B cell (primary cell): ENCODE measurements around the gene DGCR8. TPM values are rescaled to one million over a fixed set of nuclear protein-coding genes. Genes with fewer than 3 reads are reported as not detected.

Experiments used
- ATAC-seq: fragments of 200-7000 bp; cut with Tn5 transposase; one replicate; pipeline ENCODE4 v1.10.0; 2021; ENCODE audit warnings: low read depth, mild to moderate bottlenecking, moderate number of reproducible peaks, moderate library complexity
- CTCF ChIA-PET: fragments of 350-600 bp; sonication (Branson Sonifier 250); formaldehyde crosslinking; loops from one replicate; lab custom pipeline; 2021; ENCODE audit warnings: antibody characterized with exemption, inconsistent platforms; lab: Charles Lee
- POLR2A ChIA-PET: fragments of 350-600 bp; sonication (Branson Sonifier 250); formaldehyde crosslinking; loops from one replicate; lab custom pipeline; 2021; ENCODE audit warnings: antibody characterized with exemption; lab: Charles Lee
- DNase-seq: peaks from one replicate; pipeline ENCODE4 v3.0.0; 2013
- H2AFZ ChIP-seq: 2 replicates; pipeline ENCODE4 v1.6.1; 2012; ENCODE audit warnings: mild to moderate bottlenecking, low read depth, low read length; ENCODE audit not compliant: insufficient read depth, poor library complexity, severe bottlenecking
- H3K27ac ChIP-seq, 2 donors: 1 replicate in 1 of 2; 2 replicates in 1 of 2; pipeline ENCODE4 v1.5.1; 2012 to 2013; ENCODE audit warnings: low read length in 2 of 2, mild to moderate bottlenecking in 2 of 2, moderate library complexity in 1 of 2
- H3K27me3 ChIP-seq, 4 experiments: fragments of 200-600 bp in 1 of 4; sonication (generic) in 1 of 4; replicated peaks in 1 of 4; 1 replicate in 2 of 4; 2 replicates in 2 of 4; pipeline versions ENCODE4 v1.6.1 to v1.7.0; 2013 to 2016; ENCODE audit warnings: low read length in 3 of 4, mild to moderate bottlenecking in 2 of 4, mixed read lengths in 1 of 4, moderate library complexity in 1 of 4; ENCODE audit not compliant: insufficient read depth in 4 of 4, control insufficient read depth in 3 of 4; ENCODE audit errors: control extremely low read depth in 1 of 4
- H3K36me3 ChIP-seq, 2 experiments: replicated peaks in 1 of 2; 1 replicate in 1 of 2; 2 replicates in 1 of 2; pipeline versions ENCODE4 v1.6.1 to v1.7.1; 2013; ENCODE audit warnings: low read length in 1 of 2; ENCODE audit not compliant: insufficient read depth in 2 of 2, control insufficient read depth in 1 of 2; ENCODE audit errors: control extremely low read depth in 1 of 2, extremely low read depth in 1 of 2
- H3K4me1 ChIP-seq, 2 donors: fragments of 200-600 bp in 1 of 2; sonication (generic) in 1 of 2; 1 replicate in 1 of 2; 2 replicates in 1 of 2; pipeline versions ENCODE4 v1.5.1 to v1.6.1; 2013 to 2017; ENCODE audit warnings: low read length in 2 of 2; ENCODE audit not compliant: control insufficient read depth in 2 of 2, insufficient read depth in 2 of 2
- H3K4me2 ChIP-seq: replicated peaks from 2 replicates; pipeline ENCODE3; 2012; ENCODE audit warnings: mild to moderate bottlenecking, low read depth, low read length; ENCODE audit not compliant: poor library complexity, severe bottlenecking
- H3K4me3 ChIP-seq, 5 experiments: fragments of 200-600 bp in 1 of 5; sonication (generic) in 1 of 5; 1 replicate in 3 of 5; 2 replicates in 2 of 5; pipeline versions ENCODE4 v1.5.1 to v1.7.0; 2011 to 2016; ENCODE audit warnings: low read length in 4 of 5, mild to moderate bottlenecking in 4 of 5, low read depth in 2 of 5, control low read depth in 1 of 5, moderate library complexity in 1 of 5; ENCODE audit not compliant: insufficient read depth in 1 of 5; ENCODE audit errors: control extremely low read depth in 1 of 5, extremely low read depth in 1 of 5
- H3K79me2 ChIP-seq: fragments of 200-600 bp; sonication (generic); one replicate; pipeline ENCODE4 v1.6.0; 2016; ENCODE audit warnings: low read length; ENCODE audit not compliant: control insufficient read depth, insufficient read depth
- H3K9ac ChIP-seq: fragments of 200-600 bp; sonication (generic); 2 replicates; pipeline ENCODE4 v1.6.1; 2017; ENCODE audit warnings: mild to moderate bottlenecking, low read length, moderate library complexity
- H3K9me3 ChIP-seq, 3 donors: one replicate each; pipeline versions ENCODE4 v1.6.1 to v1.7.1; 2013; ENCODE audit warnings: low read length in 2 of 3; ENCODE audit not compliant: control insufficient read depth in 2 of 3, insufficient read depth in 1 of 3; ENCODE audit errors: control extremely low read depth in 1 of 3
- H4K20me1 ChIP-seq: 2 replicates; pipeline ENCODE4 v1.6.0; 2012; ENCODE audit warnings: mild to moderate bottlenecking, low read length; ENCODE audit not compliant: insufficient read depth, control insufficient read depth, poor library complexity, severe bottlenecking
- H3K27ac Mint-ChIP-seq: one replicate; pipeline ENCODE4 v1.8.0; 2021; ENCODE audit warnings: mixed read lengths
- H3K27me3 Mint-ChIP-seq: one replicate; pipeline ENCODE4 v1.8.0; 2021; ENCODE audit warnings: mixed read lengths
- H3K4me1 Mint-ChIP-seq: one replicate; pipeline ENCODE4 v1.8.0; 2021; ENCODE audit warnings: mixed read lengths
- H3K4me3 Mint-ChIP-seq: one replicate; pipeline ENCODE4 v1.8.0; 2021; ENCODE audit warnings: mixed read lengths
- H3K9me3 Mint-ChIP-seq: one replicate; pipeline ENCODE4 v1.8.0; 2022; ENCODE audit warnings: mixed read lengths; ENCODE audit not compliant: insufficient read depth
- EZH2 ChIP-seq: IDR thresholded peaks from 2 replicates; pipeline ENCODE4 v1.6.1; 2012; ENCODE audit warnings: borderline replicate concordance, low read depth, mild to moderate bottlenecking, moderate library complexity, low read length; ENCODE audit not compliant: insufficient read depth, poor library complexity, severe bottlenecking
- WGBS: methylation state at CpG from one replicate; pipeline ENCODE4 v1.1.5; 2013; ENCODE audit warnings: missing lambda C conversion rate; ENCODE audit not compliant: insufficient coverage; 5-methylcytosine and 5-hydroxymethylcytosine counted together
- intact Hi-C: fragments of 100-400 bp; cut with micrococcal nuclease; formaldehyde crosslinking; loops from one replicate; pipeline ENCODE4 v1.10.0; 2022
- polyA plus RNA-seq: library from polyadenylated mRNA; depleted of rRNA; stranded (reverse); fragments of >200 nt; gene quantifications from 2 replicates; pipeline ENCODE4 v1.2.3, GENCODE V29; 2012
- total RNA-seq, 2 donors: library from RNA; stranded (reverse); fragments of 120-200 nt in 1 of 2; gene quantifications; 1 replicate in 1 of 2; 2 replicates in 1 of 2; pipeline versions ENCODE4 v1.2.3 to v1.2.4, GENCODE V29; 2013 to 2022
- TF ChIP-seq, protein P1 (sequence below): fragments of 200-600 bp; IDR thresholded peaks from one replicate; pipeline ENCODE4 v1.8.0; 2022; ENCODE audit warnings: antibody characterized with exemption, mild to moderate bottlenecking

The DGCR8 gene
- total and polyA plus RNA-seq, 2 donors (not counting 1 experiment from before 2014, with no cell fraction given), result 19.6 to 43.2 TPM

DNA sequence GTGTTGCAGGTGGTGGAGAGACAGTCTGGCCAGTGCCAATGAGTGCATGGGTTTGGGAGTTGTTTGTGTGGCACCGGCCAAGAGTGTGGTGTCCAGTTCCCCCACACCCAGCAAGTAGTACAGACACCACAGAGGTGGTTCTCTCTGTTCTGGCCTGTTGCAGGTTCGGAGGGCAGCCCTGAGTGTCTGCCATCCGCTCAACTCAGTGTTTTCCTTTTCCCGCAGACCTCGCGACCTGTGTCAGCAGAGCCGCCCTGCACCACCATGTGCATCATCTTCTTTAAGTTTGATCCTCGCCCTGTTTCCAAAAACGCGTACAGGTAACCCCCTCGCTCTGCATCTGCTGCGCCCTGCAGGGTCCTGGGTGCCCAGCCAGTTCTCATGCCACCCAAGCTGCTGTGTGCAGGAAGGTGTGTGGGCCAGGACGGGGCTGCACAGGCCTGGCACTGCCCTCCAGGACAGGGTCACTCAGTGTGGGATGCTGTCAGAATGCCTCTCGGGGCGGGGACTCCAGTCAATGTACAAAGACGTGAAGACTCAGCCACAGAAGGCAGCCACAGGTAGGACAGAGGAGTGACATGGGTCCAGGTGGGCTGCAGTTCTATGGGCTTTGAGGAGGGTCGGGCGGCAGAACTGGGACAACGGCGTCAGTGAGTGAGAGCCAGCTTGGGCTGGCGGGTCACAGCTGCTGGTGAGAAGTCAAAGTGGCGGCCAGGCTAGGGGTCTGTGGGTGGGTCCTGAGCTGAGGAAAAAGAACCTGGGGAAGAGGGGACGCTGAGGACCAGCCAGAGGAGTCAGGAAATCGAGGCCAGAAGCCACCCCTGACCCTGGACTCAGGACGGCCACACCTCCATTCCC is 43.3 kb upstream of the DGCR8 start:
- peaks cover 21 to 52% of the 10 kb centered on the region in 2 donors for H3K4me1 ChIP-seq
- no peak for ATAC-seq
- H3K4me1 Mint-ChIP-seq, result peaks cover 63% of the 10 kb centered on the region
- CTCF ChIA-PET, result interaction anchor here (2.7 kb wide), 1 partner anchor 23 kb away, joined by 11 read pairs; no protein-coding TSS in a partner anchor
- no peak overlapping the region for H3K4me3 ChIP-seq
- peaks cover 0 to 43% (median 10%) of the 10 kb centered on the region in 3 donors for H3K9me3 ChIP-seq
- no peak overlapping the region for H2AFZ ChIP-seq
- 92% methylated on average over 23 of the region's 25 CpGs for WGBS
- POLR2A ChIA-PET, result no interaction called here
- no peak overlapping the region for H3K9ac ChIP-seq
- H3K36me3 ChIP-seq, result peaks cover 0 to 25% of the 10 kb centered on the region in 2 experiments
- TF ChIP-seq, protein P1, sequence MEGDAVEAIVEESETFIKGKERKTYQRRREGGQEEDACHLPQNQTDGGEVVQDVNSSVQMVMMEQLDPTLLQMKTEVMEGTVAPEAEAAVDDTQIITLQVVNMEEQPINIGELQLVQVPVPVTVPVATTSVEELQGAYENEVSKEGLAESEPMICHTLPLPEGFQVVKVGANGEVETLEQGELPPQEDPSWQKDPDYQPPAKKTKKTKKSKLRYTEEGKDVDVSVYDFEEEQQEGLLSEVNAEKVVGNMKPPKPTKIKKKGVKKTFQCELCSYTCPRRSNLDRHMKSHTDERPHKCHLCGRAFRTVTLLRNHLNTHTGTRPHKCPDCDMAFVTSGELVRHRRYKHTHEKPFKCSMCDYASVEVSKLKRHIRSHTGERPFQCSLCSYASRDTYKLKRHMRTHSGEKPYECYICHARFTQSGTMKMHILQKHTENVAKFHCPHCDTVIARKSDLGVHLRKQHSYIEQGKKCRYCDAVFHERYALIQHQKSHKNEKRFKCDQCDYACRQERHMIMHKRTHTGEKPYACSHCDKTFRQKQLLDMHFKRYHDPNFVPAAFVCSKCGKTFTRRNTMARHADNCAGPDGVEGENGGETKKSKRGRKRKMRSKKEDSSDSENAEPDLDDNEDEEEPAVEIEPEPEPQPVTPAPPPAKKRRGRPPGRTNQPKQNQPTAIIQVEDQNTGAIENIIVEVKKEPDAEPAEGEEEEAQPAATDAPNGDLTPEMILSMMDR, result no peak
- no peak for TF ChIP-seq EZH2
- H3K27me3 ChIP-seq, result no peaks in the 10 kb centered on the region
- no peak for DNase-seq
- H3K4me2 ChIP-seq, result no peak overlapping the region
- peaks cover 56% of the 10 kb centered on the region for H3K79me2 ChIP-seq
- H3K27ac Mint-ChIP-seq, result peak overlapping the region; percentile 96
- H3K27ac ChIP-seq, result peak overlapping the region in 1 of 2 donors; percentile 24
- intact Hi-C loops, result loop anchor here (5.0 kb wide), 1 partner anchor 49 kb away; no protein-coding TSS in a partner anchor
- no peaks in the 10 kb centered on the region for H3K27me3 Mint-ChIP-seq
- H3K4me3 Mint-ChIP-seq, result peak overlapping the region; percentile 55
- peaks cover 45% of the 10 kb centered on the region for H4K20me1 ChIP-seq
- peaks cover 3% of the 10 kb centered on the region for H3K9me3 Mint-ChIP-seq

- no peaks in the 10 kb centered on the region for H3K27me3 ChIP-seq
- no peak overlapping the region for H3K4me3 ChIP-seq
- no peak for ATAC-seq
- H3K9ac ChIP-seq, result no peak overlapping the region
- peak overlapping the region; percentile 96 for H3K27ac Mint-ChIP-seq
- peaks cover 0 to 39% (median 10%) of the 10 kb centered on the region in 3 donors for H3K9me3 ChIP-seq
- H3K4me1 ChIP-seq, result peaks cover 14 to 45% of the 10 kb centered on the region in 2 donors
- H2AFZ ChIP-seq, result no peak overlapping the region
- ChIA-PET CTCF (interaction anchor here (0.6 to 2.7 kb wide), 6 partner anchors 16 to 74 kb away, joined by 3 to 11 read pairs (median 3); partner anchors contain the start of gene TANGO2), POLR2A (no interaction called here)
- peaks cover 52% of the 10 kb centered on the region for H3K79me2 ChIP-seq
- H3K27ac ChIP-seq, result no peak overlapping the region
- no peak for DNase-seq
- intact Hi-C loops, result loop anchor here (5.0 kb wide), 1 partner anchor 50 kb away; no protein-coding TSS in a partner anchor
- no peak overlapping the region for H3K4me2 ChIP-seq
- 72% methylated on average over 3 of the region's 3 CpGs for WGBS
- H3K9me3 Mint-ChIP-seq, result peaks cover 3% of the 10 kb centered on the region
- H4K20me1 ChIP-seq, result peaks cover 38% of the 10 kb centered on the region
- peaks cover 56% of the 10 kb centered on the region for H3K4me1 Mint-ChIP-seq
- no peak for TF ChIP-seq EZH2
- TF ChIP-seq, protein P1, result no peak
- H3K36me3 ChIP-seq, result peaks cover 0 to 28% of the 10 kb centered on the region in 2 experiments
- H3K27me3 Mint-ChIP-seq, result no peaks in the 10 kb centered on the region
- peak overlapping the region; percentile 55 for H3K4me3 Mint-ChIP-seq
Measured at GRCh38 chr22:20037419-20037818, 42.6 kb upstream of the DGCR8 start.
